ENCODE data around the gene DNAH3.

The DNAH3 gene

DNA sequence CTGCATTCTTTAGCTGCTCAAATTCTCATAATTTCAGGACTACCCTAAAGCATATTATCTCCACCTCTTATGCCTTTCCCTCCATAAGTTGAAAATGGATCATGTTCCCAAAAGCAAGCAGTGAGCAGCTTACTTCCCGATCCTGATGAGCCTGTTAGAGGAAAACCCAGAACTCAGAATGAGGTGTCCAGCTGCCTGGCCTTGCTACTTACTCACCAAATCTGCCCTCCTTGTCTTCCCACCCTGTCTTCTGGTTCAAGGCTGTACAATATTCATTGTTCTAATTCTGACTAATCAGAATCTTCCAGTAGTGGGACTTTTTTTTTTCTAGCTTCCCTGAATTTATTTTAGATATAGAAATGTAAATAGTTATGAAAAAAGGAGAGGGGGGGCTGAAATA lies 239.3 kb downstream of the DNAH3 start:
- no peak for TF ChIP-seq ZNF274 (IDR thresholded peaks at IDR 0.05; ENCODE audit: low read depth, low read length)
- TF ChIP-seq YY1 (IDR thresholded peaks at IDR 0.05; ENCODE audit: insufficient read depth, insufficient read length): no peak
- no peak for TF ChIP-seq SUZ12 (IDR thresholded peaks at IDR 0.05; ENCODE audit: extremely low read depth, insufficient read depth, insufficient read length)
- no peak overlapping the region for H3K9ac ChIP-seq (ENCODE audit: insufficient read length, low read depth)
- no peaks in the 10 kb centered on the region for H3K9me3 ChIP-seq (ENCODE audit: insufficient read depth, low read length)
- H3K36me3 ChIP-seq (ENCODE audit: insufficient read depth, insufficient read length, low read length): peaks cover 2% of the 10 kb centered on the region
- H3K4me1 ChIP-seq (ENCODE audit: insufficient read depth, insufficient read length): peaks cover 2% of the 10 kb centered on the region
- H3K27me3 ChIP-seq (ENCODE audit: insufficient read depth, insufficient read length): no peaks in the 10 kb centered on the region
- DNase-seq (ENCODE audit: low read depth, low spot score): no peak
- H3K4me3 ChIP-seq (ENCODE audit: insufficient read length, low read depth): no peak overlapping the region

DNA sequence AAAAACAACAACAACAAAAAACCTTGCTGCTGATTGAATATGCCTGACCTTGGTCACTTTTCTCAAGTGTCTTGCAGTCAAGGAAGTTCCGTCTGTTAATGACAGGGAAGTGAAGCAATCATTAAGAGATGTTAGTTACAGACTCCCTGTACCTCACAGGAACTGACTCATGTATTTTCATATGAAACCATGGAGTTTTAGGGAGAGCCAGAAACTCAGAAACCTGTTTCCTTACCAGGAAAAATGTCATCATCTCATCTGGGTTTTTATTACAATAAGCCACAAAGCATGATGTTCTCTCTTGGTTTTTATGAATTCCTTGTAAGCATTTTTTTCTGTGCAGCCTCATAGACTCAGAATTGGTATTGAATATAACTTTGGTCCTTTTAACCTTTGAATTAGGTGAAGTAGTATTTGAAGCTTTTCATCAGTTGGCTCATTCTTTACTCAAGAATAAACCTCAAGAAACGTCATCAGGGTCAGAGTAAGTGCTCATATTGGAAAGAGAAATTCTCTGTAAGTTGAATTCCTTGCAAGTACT lies 239.8 kb downstream of the DNAH3 start:
- no peaks in the 10 kb centered on the region for H3K27me3 ChIP-seq (ENCODE audit: insufficient read depth, insufficient read length)
- DNase-seq (ENCODE audit: low read depth, low spot score): no peak
- TF ChIP-seq ZNF274 (IDR thresholded peaks at IDR 0.05; ENCODE audit: low read depth, low read length) (no peak), SUZ12 (IDR thresholded peaks at IDR 0.05; ENCODE audit: extremely low read depth, insufficient read depth, insufficient read length) (no peak), YY1 (IDR thresholded peaks at IDR 0.05; ENCODE audit: insufficient read depth, insufficient read length) (no peak)
- no peaks in the 10 kb centered on the region for H3K36me3 ChIP-seq (ENCODE audit: insufficient read depth, insufficient read length, low read length)
- no peak overlapping the region for H3K4me3 ChIP-seq (ENCODE audit: insufficient read length, low read depth)
- H3K9me3 ChIP-seq (ENCODE audit: insufficient read depth, low read length): no peaks in the 10 kb centered on the region
- no peaks in the 10 kb centered on the region for H3K4me1 ChIP-seq (ENCODE audit: insufficient read depth, insufficient read length)
- H3K9ac ChIP-seq (ENCODE audit: insufficient read length, low read depth): no peak overlapping the region

- no peaks in the 10 kb centered on the region for H3K27me3 ChIP-seq (ENCODE audit: insufficient read depth, insufficient read length)
- TF ChIP-seq YY1 (IDR thresholded peaks at IDR 0.05; ENCODE audit: insufficient read depth, insufficient read length) (no peak), SUZ12 (IDR thresholded peaks at IDR 0.05; ENCODE audit: extremely low read depth, insufficient read depth, insufficient read length) (no peak), ZNF274 (IDR thresholded peaks at IDR 0.05; ENCODE audit: low read depth, low read length) (no peak)
- H3K9ac ChIP-seq (ENCODE audit: insufficient read length, low read depth): no peak overlapping the region
- no peak overlapping the region for H3K4me3 ChIP-seq (ENCODE audit: insufficient read length, low read depth)
- no peaks in the 10 kb centered on the region for H3K4me1 ChIP-seq (ENCODE audit: insufficient read depth, insufficient read length)
- H3K9me3 ChIP-seq (ENCODE audit: insufficient read depth, low read length): no peaks in the 10 kb centered on the region
- peaks cover 18% of the 10 kb centered on the region for H3K36me3 ChIP-seq (ENCODE audit: insufficient read depth, insufficient read length, low read length)
- DNase-seq (ENCODE audit: low read depth, low spot score): no peak
Measured at GRCh38 chr16:20906341-20907255, 244.0 kb downstream of the DNAH3 start.

- Histone ChIP-seq H3K9ac (ENCODE audit: insufficient read length, low read depth) (no peak overlapping the region), H3K9me3 (ENCODE audit: insufficient read depth, low read length) (no peaks in the 10 kb centered on the region), H3K4me1 (ENCODE audit: insufficient read depth, insufficient read length) (no peaks in the 10 kb centered on the region), H3K27me3 (ENCODE audit: insufficient read depth, insufficient read length) (no peaks in the 10 kb centered on the region), H3K36me3 (ENCODE audit: insufficient read depth, insufficient read length, low read length) (peaks cover 18% of the 10 kb centered on the region), H3K4me3 (ENCODE audit: insufficient read length, low read depth) (no peak overlapping the region)
- TF ChIP-seq YY1 (IDR thresholded peaks at IDR 0.05; ENCODE audit: insufficient read depth, insufficient read length) (no peak), SUZ12 (IDR thresholded peaks at IDR 0.05; ENCODE audit: extremely low read depth, insufficient read depth, insufficient read length) (no peak), ZNF274 (IDR thresholded peaks at IDR 0.05; ENCODE audit: low read depth, low read length) (no peak)
- no peak for DNase-seq (ENCODE audit: low read depth, low spot score)
Measured at GRCh38 chr16:20905576-20905975, 245.1 kb downstream of the DNAH3 start.

DNA sequence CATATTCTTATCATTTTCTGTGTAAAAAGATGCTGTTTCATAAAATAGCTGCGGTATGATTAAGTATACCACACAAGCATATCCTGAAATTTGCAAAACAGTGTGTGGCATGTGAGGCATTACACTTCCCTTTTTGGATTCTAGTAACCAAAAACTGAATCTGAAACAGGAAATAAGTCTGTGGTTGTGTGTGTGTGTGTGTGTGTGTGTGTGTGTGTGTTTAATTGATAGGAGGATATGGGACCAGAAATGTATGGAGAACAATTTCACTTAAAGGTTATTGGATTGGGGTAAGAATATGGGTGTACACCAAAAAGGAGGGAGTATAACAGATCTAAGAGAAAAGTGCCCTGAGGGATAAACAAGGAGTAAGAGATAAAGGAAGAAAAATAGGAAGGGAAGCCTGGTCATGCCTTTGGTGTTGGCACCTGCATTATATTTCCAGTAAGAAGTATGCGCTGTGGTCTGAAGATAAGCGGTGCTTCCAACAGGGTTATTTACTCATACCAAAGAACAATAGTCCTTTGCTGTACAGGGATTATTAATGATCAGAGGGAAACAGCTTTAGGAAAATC lies 246.1 kb downstream of the DNAH3 start:
- no peak for TF ChIP-seq SUZ12 (IDR thresholded peaks at IDR 0.05; ENCODE audit: extremely low read depth, insufficient read depth, insufficient read length)
- TF ChIP-seq ZNF274 (IDR thresholded peaks at IDR 0.05; ENCODE audit: low read depth, low read length): no peak
- no peak for TF ChIP-seq YY1 (IDR thresholded peaks at IDR 0.05; ENCODE audit: insufficient read depth, insufficient read length)
- peaks cover 18% of the 10 kb centered on the region for H3K36me3 ChIP-seq (ENCODE audit: insufficient read depth, insufficient read length, low read length)
- no peak overlapping the region for H3K4me3 ChIP-seq (ENCODE audit: insufficient read length, low read depth)
- DNase-seq (ENCODE audit: low read depth, low spot score): no peak
- no peaks in the 10 kb centered on the region for H3K27me3 ChIP-seq (ENCODE audit: insufficient read depth, insufficient read length)
- no peaks in the 10 kb centered on the region for H3K4me1 ChIP-seq (ENCODE audit: insufficient read depth, insufficient read length)
- no peaks in the 10 kb centered on the region for H3K9me3 ChIP-seq (ENCODE audit: insufficient read depth, low read length)
- H3K9ac ChIP-seq (ENCODE audit: insufficient read length, low read depth): no peak overlapping the region

- Histone ChIP-seq H3K9ac (ENCODE audit: insufficient read length, low read depth) (no peak overlapping the region), H3K36me3 (ENCODE audit: insufficient read depth, insufficient read length, low read length) (peaks cover 18% of the 10 kb centered on the region), H3K4me1 (ENCODE audit: insufficient read depth, insufficient read length) (no peaks in the 10 kb centered on the region), H3K4me3 (ENCODE audit: insufficient read length, low read depth) (no peak overlapping the region), H3K9me3 (ENCODE audit: insufficient read depth, low read length) (no peaks in the 10 kb centered on the region), H3K27me3 (ENCODE audit: insufficient read depth, insufficient read length) (no peaks in the 10 kb centered on the region)
- TF ChIP-seq YY1 (IDR thresholded peaks at IDR 0.05; ENCODE audit: insufficient read depth, insufficient read length): no peak
- TF ChIP-seq SUZ12 (IDR thresholded peaks at IDR 0.05; ENCODE audit: extremely low read depth, insufficient read depth, insufficient read length): no peak
- no peak for TF ChIP-seq ZNF274 (IDR thresholded peaks at IDR 0.05; ENCODE audit: low read depth, low read length)
- DNase-seq (ENCODE audit: low read depth, low spot score): no peak
Measured at GRCh38 chr16:20903899-20904506, 246.6 kb downstream of the DNAH3 start.

All from NT2/D1 (cell line).